ENCODE measurements around the gene LPP. TPM values are rescaled to one million over a fixed set of nuclear protein-coding genes. Genes with fewer than 3 reads are reported as not detected.

LPP gene
- polyA plus RNA-seq, 2 of the 4 experiments (the other 2 are of a cell fraction): 11.0 to 30.8 TPM

- POLR2A ChIA-PET: no interaction called here
- no peak overlapping the region for H3K27ac ChIP-seq
- H3K9me3 ChIP-seq: no peaks in the 10 kb centered on the region
- TF ChIP-seq FOSL2 (IDR thresholded peaks at IDR 0.05): no peak
- peak; percentile 25; the same call in 1 of the 2 replicates for TF ChIP-seq FOSL2 (CRISPR knock-in tag; IDR thresholded peaks at IDR 0.05)
- TF ChIP-seq EHF (CRISPR knock-in tag; IDR thresholded peaks at IDR 0.05): no peak
- TF ChIP-seq RNF2 (IDR thresholded peaks at IDR 0.05; ENCODE audit: borderline replicate concordance, low read depth): no peak
- no peak for TF ChIP-seq FOSB (CRISPR knock-in tag; IDR thresholded peaks at IDR 0.05)
- DNase-seq (ENCODE audit: low read depth in 1 of 2, low spot score in 1 of 2) (no peak), ATAC-seq (no peak), FAIRE-seq (no peak)
- WGBS (ENCODE audit: missing lambda C conversion rate): 89% methylated on average over 4 of the region's 4 CpGs
- H3K4me3 ChIP-seq: no peak overlapping the region
- H3K4me1 ChIP-seq: peaks cover 5% of the 10 kb centered on the region; the same call in 2 of the 3 replicates
- no peak overlapping the region for H3K4me2 ChIP-seq
- CTCF ChIA-PET: interaction anchor here (1.0 to 1.2 kb wide), 2 partner anchors 10 to 730 kb away, joined by 3 read pairs; no protein-coding TSS in a partner anchor
Observed at GRCh38 chr3:188470508-188471130, 316.7 kb downstream of the LPP start.

- CTCF ChIA-PET: interaction anchor here (1.0 to 1.2 kb wide), 2 partner anchors 8 to 731 kb away, joined by 3 read pairs; no protein-coding TSS in a partner anchor
- H3K4me3 ChIP-seq: no peak overlapping the region
- H3K27ac ChIP-seq: no peak overlapping the region
- ATAC-seq: no peak
- no peak overlapping the region for H3K4me2 ChIP-seq
- peaks cover 8% of the 10 kb centered on the region; the same call in 2 of the 3 replicates for H3K4me1 ChIP-seq
- H3K9me3 ChIP-seq: no peaks in the 10 kb centered on the region
- POLR2A ChIA-PET: no interaction called here
- TF ChIP-seq NFE2L2 (conservative IDR thresholded peaks at IDR 0.05; ENCODE audit: low read length) (no peak), RFX5 (IDR thresholded peaks at IDR 0.05) (no peak), RCOR1 (IDR thresholded peaks at IDR 0.05; ENCODE audit: low read depth, low read length) (no peak), NR3C1 (IDR thresholded peaks at IDR 0.05) (no peak), ZFP36 (IDR thresholded peaks at IDR 0.05; ENCODE audit: borderline replicate concordance, partially characterized antibody) (no peak), BCL3 (IDR thresholded peaks at IDR 0.05) (no peak), CHD2 (IDR thresholded peaks at IDR 0.05; ENCODE audit: low read length, partially characterized antibody) (no peak)
- FAIRE-seq: no peak
- DNase-seq (ENCODE audit: low read depth in 1 of 2, low spot score in 1 of 2): no peak
Observed at GRCh38 chr3:188471723-188472122, 317.8 kb downstream of the LPP start.

- H3K4me3 ChIP-seq: no peak overlapping the region
- no peak for TF ChIP-seq CBX8 (IDR thresholded peaks at IDR 0.05)
- no peak for TF ChIP-seq ESRRA (IDR thresholded peaks at IDR 0.05; ENCODE audit: borderline replicate concordance, low read length)
- TF ChIP-seq MAX (IDR thresholded peaks at IDR 0.05): no peak
- no peak for TF ChIP-seq RCOR1 (IDR thresholded peaks at IDR 0.05; ENCODE audit: low read depth, low read length)
- no peak for TF ChIP-seq HES2 (IDR thresholded peaks at IDR 0.05)
- TF ChIP-seq ATOH8 (CRISPR knock-in tag; IDR thresholded peaks at IDR 0.05; ENCODE audit: low read depth): no peak
- no peak for TF ChIP-seq PBX3 (IDR thresholded peaks at IDR 0.05)
- no peak for TF ChIP-seq E2F6 (IDR thresholded peaks at IDR 0.05; ENCODE audit: borderline replicate concordance, low read depth)
- TF ChIP-seq CHD4 (IDR thresholded peaks at IDR 0.05; ENCODE audit: borderline replicate concordance): no peak
- H3K9me3 ChIP-seq: no peaks in the 10 kb centered on the region
- DNase-seq (ENCODE audit: low read depth in 1 of 2, low spot score in 1 of 2): no peak
- H3K4me2 ChIP-seq: no peak overlapping the region
- 100% methylated on average over 1 of the region's 1 CpG for WGBS (ENCODE audit: missing lambda C conversion rate)
- H3K27ac ChIP-seq: no peak overlapping the region
- H3K4me1 ChIP-seq: peaks cover 8% of the 10 kb centered on the region; the same call in 2 of the 3 replicates
- ChIA-PET POLR2A (no interaction called here), CTCF (no interaction called here)
- no peak for ATAC-seq
- FAIRE-seq: no peak
Observed at GRCh38 chr3:188472336-188472735, 318.4 kb downstream of the LPP start.
